ENCODE measurements around the gene ARRB1. TPM values are rescaled to one million over a fixed set of nuclear protein-coding genes. Genes with fewer than 3 reads are reported as not detected.
A peak's percentile ranks its signal among the peaks of the same experiment; 100 is the strongest.

The ARRB1 gene
- total and polyA plus RNA-seq, 2 of the 13 experiments (the other 11 are each of a cell fraction or from before 2014, with no cell fraction given), result 22.5 to 35.7 TPM

DNA sequence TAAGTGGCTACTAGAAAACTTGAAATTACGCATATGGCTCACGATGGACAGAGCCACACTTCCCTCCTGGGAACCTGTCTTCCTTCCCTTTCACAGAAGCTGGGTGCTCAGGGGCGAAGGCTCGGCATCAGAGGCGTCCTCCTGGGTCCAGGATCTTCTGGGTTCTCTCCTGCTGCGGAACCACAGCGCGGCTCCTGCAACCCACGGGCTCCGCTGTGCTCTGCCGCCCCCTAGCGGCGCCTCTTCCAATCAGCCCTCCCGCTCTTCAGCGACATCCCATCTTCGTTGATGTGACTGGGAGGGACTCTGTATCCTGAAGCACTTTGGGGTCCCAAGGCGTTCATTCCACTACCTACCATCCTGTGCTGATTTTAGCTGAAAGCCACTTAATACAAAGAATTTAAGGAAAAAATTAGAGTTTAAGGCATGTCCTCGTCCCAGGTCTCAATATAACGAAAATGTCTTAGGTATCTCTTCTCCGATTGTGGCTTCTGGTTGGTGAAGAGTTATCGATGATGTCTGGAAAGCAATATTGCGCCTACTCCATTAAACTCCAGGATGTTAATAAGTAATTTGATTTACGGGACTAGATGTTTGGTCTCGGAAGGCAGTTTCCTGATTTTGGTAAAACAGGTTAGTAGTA is 33.1 kb upstream of the ARRB1 start (continued):
- TF ChIP-seq HINFP (CRISPR knock-in tag; IDR thresholded peaks at IDR 0.05; ENCODE audit: low read depth) (no peak), KDM6A (CRISPR knock-in tag; IDR thresholded peaks at IDR 0.05; ENCODE audit: low read depth) (no peak), HOXA9 (CRISPR knock-in tag; IDR thresholded peaks at IDR 0.05; ENCODE audit: borderline replicate concordance) (no peak), ZNF556 (CRISPR knock-in tag; IDR thresholded peaks at IDR 0.05; ENCODE audit: borderline replicate concordance) (no peak), SIN3A (IDR thresholded peaks at IDR 0.05; ENCODE audit: borderline replicate concordance, low read depth, low read length) (no peak), CENPT (CRISPR knock-in tag; IDR thresholded peaks at IDR 0.05; ENCODE audit: low read depth) (no peak), ESRRA (CRISPR knock-in tag; IDR thresholded peaks at IDR 0.05; ENCODE audit: low read depth) (no peak), ZNF557 (CRISPR knock-in tag; IDR thresholded peaks at IDR 0.05) (no peak), PRMT3 (CRISPR knock-in tag; IDR thresholded peaks at IDR 0.05; ENCODE audit: borderline replicate concordance, low read depth) (no peak), ZBTB42 (CRISPR knock-in tag; IDR thresholded peaks at IDR 0.05) (no peak), TAF1 (CRISPR knock-in tag; IDR thresholded peaks at IDR 0.05) (no peak), ZNF510 (CRISPR knock-in tag; IDR thresholded peaks at IDR 0.05; ENCODE audit: low read depth) (no peak), ZIK1 (CRISPR knock-in tag; IDR thresholded peaks at IDR 0.05; ENCODE audit: borderline replicate concordance, low read depth) (0 out of 2 replicates have a peak, but pooled peaks have one; percentile 45), MBD4 (IDR thresholded peaks at IDR 0.05; ENCODE audit: borderline replicate concordance, low read length) (no peak), EEA1 (CRISPR knock-in tag; IDR thresholded peaks at IDR 0.05; ENCODE audit: borderline replicate concordance) (no peak), DR1 (CRISPR knock-in tag; IDR thresholded peaks at IDR 0.05) (no peak)
- TF ChIP-seq, protein P1, sequence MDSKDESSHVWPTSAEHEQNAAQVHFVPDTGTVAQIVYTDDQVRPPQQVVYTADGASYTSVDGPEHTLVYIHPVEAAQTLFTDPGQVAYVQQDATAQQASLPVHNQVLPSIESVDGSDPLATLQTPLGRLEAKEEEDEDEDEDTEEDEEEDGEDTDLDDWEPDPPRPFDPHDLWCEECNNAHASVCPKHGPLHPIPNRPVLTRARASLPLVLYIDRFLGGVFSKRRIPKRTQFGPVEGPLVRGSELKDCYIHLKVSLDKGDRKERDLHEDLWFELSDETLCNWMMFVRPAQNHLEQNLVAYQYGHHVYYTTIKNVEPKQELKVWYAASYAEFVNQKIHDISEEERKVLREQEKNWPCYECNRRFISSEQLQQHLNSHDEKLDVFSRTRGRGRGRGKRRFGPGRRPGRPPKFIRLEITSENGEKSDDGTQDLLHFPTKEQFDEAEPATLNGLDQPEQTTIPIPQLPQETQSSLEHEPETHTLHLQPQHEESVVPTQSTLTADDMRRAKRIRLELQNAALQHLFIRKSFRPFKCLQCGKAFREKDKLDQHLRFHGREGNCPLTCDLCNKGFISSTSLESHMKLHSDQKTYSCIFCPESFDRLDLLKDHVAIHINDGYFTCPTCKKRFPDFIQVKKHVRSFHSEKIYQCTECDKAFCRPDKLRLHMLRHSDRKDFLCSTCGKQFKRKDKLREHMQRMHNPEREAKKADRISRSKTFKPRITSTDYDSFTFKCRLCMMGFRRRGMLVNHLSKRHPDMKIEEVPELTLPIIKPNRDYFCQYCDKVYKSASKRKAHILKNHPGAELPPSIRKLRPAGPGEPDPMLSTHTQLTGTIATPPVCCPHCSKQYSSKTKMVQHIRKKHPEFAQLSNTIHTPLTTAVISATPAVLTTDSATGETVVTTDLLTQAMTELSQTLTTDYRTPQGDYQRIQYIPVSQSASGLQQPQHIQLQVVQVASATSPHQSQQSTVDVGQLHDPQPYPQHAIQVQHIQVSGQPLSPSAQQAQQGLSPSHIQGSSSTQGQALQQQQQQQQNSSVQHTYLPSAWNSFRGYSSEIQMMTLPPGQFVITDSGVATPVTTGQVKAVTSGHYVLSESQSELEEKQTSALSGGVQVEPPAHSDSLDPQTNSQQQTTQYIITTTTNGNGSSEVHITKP (CRISPR knock-in tag; IDR thresholded peaks at IDR 0.05; ENCODE audit: low read depth), result no peak
- TF ChIP-seq, protein P2, sequence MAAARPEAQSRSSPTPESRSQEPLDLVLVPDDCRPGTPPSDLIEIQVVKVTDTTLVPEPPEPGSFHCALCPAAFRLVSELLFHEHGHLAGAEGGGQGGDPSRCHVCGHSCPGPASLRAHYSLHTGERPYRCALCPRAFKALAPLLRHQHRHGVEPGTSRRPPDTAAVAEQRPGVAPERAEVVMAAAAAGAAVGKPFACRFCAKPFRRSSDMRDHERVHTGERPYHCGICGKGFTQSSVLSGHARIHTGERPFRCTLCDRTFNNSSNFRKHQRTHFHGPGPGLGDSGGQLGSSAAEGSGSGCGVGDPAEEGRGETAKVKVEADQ (CRISPR knock-in tag; IDR thresholded peaks at IDR 0.05; ENCODE audit: borderline replicate concordance), result no peak
- TF ChIP-seq, protein P3, sequence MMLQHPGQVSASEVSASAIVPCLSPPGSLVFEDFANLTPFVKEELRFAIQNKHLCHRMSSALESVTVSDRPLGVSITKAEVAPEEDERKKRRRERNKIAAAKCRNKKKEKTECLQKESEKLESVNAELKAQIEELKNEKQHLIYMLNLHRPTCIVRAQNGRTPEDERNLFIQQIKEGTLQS (CRISPR knock-in tag; IDR thresholded peaks at IDR 0.05), result no peak
- TF ChIP-seq, protein P4, sequence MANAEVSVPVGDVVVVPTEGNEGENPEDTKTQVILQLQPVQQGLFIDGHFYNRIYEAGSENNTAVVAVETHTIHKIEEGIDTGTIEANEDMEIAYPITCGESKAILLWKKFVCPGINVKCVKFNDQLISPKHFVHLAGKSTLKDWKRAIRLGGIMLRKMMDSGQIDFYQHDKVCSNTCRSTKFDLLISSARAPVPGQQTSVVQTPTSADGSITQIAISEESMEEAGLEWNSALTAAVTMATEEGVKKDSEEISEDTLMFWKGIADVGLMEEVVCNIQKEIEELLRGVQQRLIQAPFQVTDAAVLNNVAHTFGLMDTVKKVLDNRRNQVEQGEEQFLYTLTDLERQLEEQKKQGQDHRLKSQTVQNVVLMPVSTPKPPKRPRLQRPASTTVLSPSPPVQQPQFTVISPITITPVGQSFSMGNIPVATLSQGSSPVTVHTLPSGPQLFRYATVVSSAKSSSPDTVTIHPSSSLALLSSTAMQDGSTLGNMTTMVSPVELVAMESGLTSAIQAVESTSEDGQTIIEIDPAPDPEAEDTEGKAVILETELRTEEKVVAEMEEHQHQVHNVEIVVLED (CRISPR knock-in tag; IDR thresholded peaks at IDR 0.05; ENCODE audit: borderline replicate concordance), result 0 out of 2 replicates have a peak, but pooled peaks have one; percentile 24
